ENCODE data around the gene PPP6R3.

GRCh38 chr11:68663482-68664010, 203.0 kb downstream of the PPP6R3 start:
- TF ChIP-seq POLR2AphosphoS5 (IDR thresholded peaks at IDR 0.05) = no peak
- no peak for TF ChIP-seq CTCF (IDR thresholded peaks at IDR 0.05; ENCODE audit: poor library complexity, severe bottlenecking)
- no peak for TF ChIP-seq EZH2 (IDR thresholded peaks at IDR 0.05; ENCODE audit: borderline replicate concordance, insufficient read depth, low read length, poor library complexity, severe bottlenecking)
- no peak for TF ChIP-seq RAD21 (conservative IDR thresholded peaks at IDR 0.05)
- TF ChIP-seq REST (IDR thresholded peaks at IDR 0.05; ENCODE audit: borderline replicate concordance) = no peak
- TF ChIP-seq SMC3 (conservative IDR thresholded peaks at IDR 0.05; ENCODE audit: poor library complexity) = no peak
- no peak for TF ChIP-seq EP300 (conservative IDR thresholded peaks at IDR 0.05; ENCODE audit: poor library complexity, severe bottlenecking)
- TF ChIP-seq MXI1 (conservative IDR thresholded peaks at IDR 0.05; ENCODE audit: poor library complexity, severe bottlenecking) = no peak

Measured in neural cell (in vitro differentiated cells).